NOMO-1 treated with DMSO at 0.1 percent for 48 hours (cell line): ENCODE results near the gene PLCL1.
"Not testable (repeated sequence)": the region's sequence is repeated elsewhere in the genome, so short reads cannot be mapped to it uniquely, and the experiment has no call there.

ENCODE experiments used
- DNase-seq: peaks from one replicate; lab custom pipeline; 2025; ENCODE audit not compliant: unreplicated experiment; lab: John Stamatoyannopoulos, UW

Gene PLCL1

GRCh38 chr2:197809064-197809463 lies 4.7 kb downstream of the PLCL1 start:
- DNase-seq, result no peak

GRCh38 chr2:197810016-197810415 lies 5.6 kb downstream of the PLCL1 start:
- no peak for DNase-seq

GRCh38 chr2:197810491-197810890 lies 6.1 kb downstream of the PLCL1 start:
- DNase-seq, result no peak

- peak; percentile 23 for DNase-seq
These were observed 8.8 kb downstream of the PLCL1 start for GRCh38 chr2:197813093-197813787.

- DNase-seq, result no peak
These were observed 10.1 kb downstream of the PLCL1 start for GRCh38 chr2:197814526-197814925.

- peak; percentile 77 for DNase-seq
These were observed 17.3 kb downstream of the PLCL1 start for GRCh38 chr2:197821550-197822289.

GRCh38 chr2:197822333-197822732 lies 17.9 kb downstream of the PLCL1 start:
- DNase-seq, result no peak

- no peak for DNase-seq
These were observed 23.2 kb downstream of the PLCL1 start for GRCh38 chr2:197827618-197828017.

- no peak for DNase-seq
These were observed 24.2 kb downstream of the PLCL1 start for GRCh38 chr2:197828464-197829135.

GRCh38 chr2:197834771-197835170 lies 30.4 kb downstream of the PLCL1 start:
- not testable (repeated sequence) for DNase-seq

GRCh38 chr2:197835293-197835692 lies 30.9 kb downstream of the PLCL1 start:
- DNase-seq, result no peak

GRCh38 chr2:197838036-197838435 lies 33.6 kb downstream of the PLCL1 start:
- DNase-seq, result peak; percentile 87

GRCh38 chr2:197838579-197838978 lies 34.2 kb downstream of the PLCL1 start:
- no peak for DNase-seq

GRCh38 chr2:197839327-197839726 lies 34.9 kb downstream of the PLCL1 start:
- DNase-seq, result no peak

- DNase-seq, result no peak
These were observed 35.5 kb downstream of the PLCL1 start for GRCh38 chr2:197839856-197840255.

- no peak for DNase-seq
These were observed 41.7 kb downstream of the PLCL1 start for GRCh38 chr2:197846128-197846527.

GRCh38 chr2:197846777-197847176 lies 42.4 kb downstream of the PLCL1 start:
- no peak for DNase-seq

GRCh38 chr2:197847651-197848401 lies 43.4 kb downstream of the PLCL1 start:
- DNase-seq, result no peak

GRCh38 chr2:197848602-197849001 lies 44.2 kb downstream of the PLCL1 start:
- no peak for DNase-seq

GRCh38 chr2:197850882-197851450 lies 46.6 kb downstream of the PLCL1 start:
- no peak for DNase-seq

- DNase-seq, result no peak
These were observed 47.1 kb downstream of the PLCL1 start for GRCh38 chr2:197851451-197851850.
